ENCODE results near the gene FBXO48.
"Not testable (repeated sequence)": the region's sequence is repeated elsewhere in the genome, so short reads cannot be mapped to it uniquely, and the experiment has no call there.

- TF ChIP-seq CTCF, POLR2A (IDR thresholded peaks at IDR 0.05): not testable (repeated sequence)
Observed at GRCh38 chr2:68446425-68446824, 20.7 kb downstream of the FBXO48 start.

Measured in right lobe of liver (tissue), 4 donors.